ENCODE data around the gene TMEM185B. TPM values are rescaled to one million over a fixed set of nuclear protein-coding genes. Genes with fewer than 3 reads are reported as not detected.
"Not testable (repeated sequence)": the region's sequence is repeated elsewhere in the genome, so short reads cannot be mapped to it uniquely, and the experiment has no call there.

TMEM185B gene
- total and polyA plus RNA-seq, 10 of the 15 experiments (the other 5 are each of a cell fraction or from before 2014, with no cell fraction given): 2.4 to 20.9 (median 14.5) TPM

DNA sequence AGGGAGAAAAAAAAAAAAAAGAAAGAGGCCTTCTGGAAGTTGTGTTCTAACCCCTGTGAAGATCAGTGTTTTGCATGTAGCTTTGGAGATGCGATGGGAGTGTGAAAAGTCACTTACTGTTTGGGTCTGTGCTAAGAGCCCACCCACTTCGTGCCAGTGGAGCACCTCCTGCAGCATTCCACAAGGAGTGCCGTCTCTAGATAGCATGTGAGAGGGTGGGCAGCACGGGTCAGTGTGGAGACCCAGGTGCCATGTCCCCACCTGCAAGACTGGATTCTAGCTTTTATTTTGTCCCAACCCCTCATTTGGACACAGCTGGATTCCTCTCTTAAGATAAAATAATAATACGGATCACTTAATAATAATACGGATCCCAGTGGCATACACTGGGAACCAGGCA, 12.5 kb upstream of the TMEM185B start:
- Histone ChIP-seq H3K27ac (ENCODE audit: control insufficient read depth, insufficient read depth) (no peak overlapping the region), H2AFZ (ENCODE audit: control insufficient read depth, low read depth, low read length) (no peak overlapping the region), H3K4me1 (ENCODE audit: control insufficient read depth, insufficient read depth, low read length) (peaks cover 12% of the 10 kb centered on the region), H3K4me3 (no peak overlapping the region), H4K20me1 (ENCODE audit: control insufficient read depth, insufficient read depth) (no peaks in the 10 kb centered on the region), H3K27me3 (replicated peaks in 1 of 2; ENCODE audit: control insufficient read depth in 2 of 2, insufficient read depth in 2 of 2, low read length in 1 of 2) (no peaks in the 10 kb centered on the region), H3K4me2 (ENCODE audit: control insufficient read depth, insufficient read depth) (no peak overlapping the region), H3K9me3 (replicated peaks; ENCODE audit: control insufficient read depth, insufficient read depth, low read length) (no peaks in the 10 kb centered on the region), H3K79me2 (ENCODE audit: control insufficient read depth, insufficient read depth, low read length) (peaks cover 16% of the 10 kb centered on the region), H3K9ac (ENCODE audit: control insufficient read depth, insufficient read depth, low read length) (no peak overlapping the region), H3K36me3 (ENCODE audit: control insufficient read depth in 2 of 2, insufficient read depth in 2 of 2, low read length in 1 of 2) (no peaks in the 10 kb centered on the region)
- FAIRE-seq (no peak), DNase-seq (ENCODE audit: low read depth, low spot score) (no peak), ATAC-seq (no peak)
- RAD21 ChIA-PET (ENCODE audit: unreplicated experiment): interaction anchor here (1.1 kb wide), 1 partner anchor 17 kb away, joined by 4 read pairs; the partner anchor contains the start of gene RALB
- TF ChIP-seq POU2F2 (IDR thresholded peaks at IDR 0.05; ENCODE audit: borderline replicate concordance, low read depth, low read length) (no peak), SP1 (IDR thresholded peaks at IDR 0.05; ENCODE audit: low read depth, low read length) (no peak), FOXM1 (IDR thresholded peaks at IDR 0.05; ENCODE audit: low read depth, low read length) (no peak), HDAC2 (IDR thresholded peaks at IDR 0.05) (no peak), CHD4 (IDR thresholded peaks at IDR 0.05) (no peak), JUNB (IDR thresholded peaks at IDR 0.05) (no peak), RFX5 (IDR thresholded peaks at IDR 0.05; ENCODE audit: low read depth, low read length) (no peak), SPI1 (IDR thresholded peaks at IDR 0.05; ENCODE audit: borderline replicate concordance, insufficient read depth, low read depth, low read length) (no peak), NFYA (IDR thresholded peaks at IDR 0.05; ENCODE audit: borderline replicate concordance, low read depth, low read length) (no peak), ZBTB33 (IDR thresholded peaks at IDR 0.05) (no peak), TAF1 (IDR thresholded peaks at IDR 0.05; ENCODE audit: borderline replicate concordance, low read depth, low read length) (no peak), EZH2 (IDR thresholded peaks at IDR 0.05; ENCODE audit: borderline replicate concordance, control insufficient read depth, low read depth, low read length) (no peak)
- POLR2A ChIA-PET: interaction anchor here (0.9 to 1.1 kb wide), 3 partner anchors 8 to 28 kb away, joined by 3 read pairs; no protein-coding TSS in a partner anchor
- in situ Hi-C loops (cut with MboI): no loop called here
- intact Hi-C loops (cut with micrococcal nuclease; ENCODE audit: unreplicated experiment): no loop called here
- CTCF ChIA-PET: no interaction called here
- SMC1A ChIA-PET (ENCODE audit: uncharacterized antibody, unreplicated experiment): interaction anchor here (1.2 kb wide), 1 partner anchor 20 kb away, joined by 3 read pairs; no protein-coding TSS in a partner anchor
- 90% methylated on average over 6 of the region's 6 CpGs for WGBS (ENCODE audit: insufficient coverage, insufficient replicate concordance, low lambda C conversion rate, missing lambda C conversion rate)
- BruUV-seq (replicated peaks): no TSS peak

DNA sequence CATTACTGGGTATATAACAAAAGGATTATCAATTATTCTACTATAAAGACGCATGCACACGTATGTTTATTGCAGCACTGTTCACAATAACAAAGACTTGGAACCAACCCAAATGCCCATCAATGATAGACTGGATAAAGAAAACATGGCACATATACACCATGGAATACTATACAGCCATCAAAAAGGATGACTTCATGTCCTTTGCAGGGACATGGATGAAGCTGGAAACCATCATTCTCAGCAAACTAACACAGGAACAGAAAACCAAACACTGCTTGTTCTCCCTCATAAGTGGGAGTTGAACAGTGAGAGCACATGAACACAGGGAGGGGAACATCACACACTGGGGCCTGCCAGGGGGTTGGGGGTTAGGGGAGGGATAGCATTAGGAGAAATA, 12.0 kb upstream of the TMEM185B start:
- H3K4me2 ChIP-seq (ENCODE audit: control insufficient read depth, insufficient read depth); FAIRE-seq; H3K4me3 ChIP-seq; H2AFZ ChIP-seq (ENCODE audit: control insufficient read depth, low read depth, low read length); ATAC-seq; H3K9me3 ChIP-seq (replicated peaks; ENCODE audit: control insufficient read depth, insufficient read depth, low read length); RAD21 ChIA-PET (ENCODE audit: unreplicated experiment); SMC1A ChIA-PET (ENCODE audit: uncharacterized antibody, unreplicated experiment); H3K27ac ChIP-seq (ENCODE audit: control insufficient read depth, insufficient read depth); H3K9ac ChIP-seq (ENCODE audit: control insufficient read depth, insufficient read depth, low read length); H3K27me3 ChIP-seq (replicated peaks in 1 of 2; ENCODE audit: control insufficient read depth in 2 of 2, insufficient read depth in 2 of 2, low read length in 1 of 2); H3K36me3 ChIP-seq (ENCODE audit: control insufficient read depth in 2 of 2, insufficient read depth in 2 of 2, low read length in 1 of 2); BruUV-seq (replicated peaks); H4K20me1 ChIP-seq (ENCODE audit: control insufficient read depth, insufficient read depth); intact Hi-C loops (cut with micrococcal nuclease; ENCODE audit: unreplicated experiment); DNase-seq (ENCODE audit: low read depth, low spot score); in situ Hi-C loops (cut with MboI): not testable (repeated sequence)
- H3K79me2 ChIP-seq (ENCODE audit: control insufficient read depth, insufficient read depth, low read length): peaks cover 21% of the 10 kb centered on the region
- H3K4me1 ChIP-seq (ENCODE audit: control insufficient read depth, insufficient read depth, low read length): peaks cover 12% of the 10 kb centered on the region
- WGBS (ENCODE audit: insufficient coverage, insufficient replicate concordance, low lambda C conversion rate, missing lambda C conversion rate): 100% methylated on average over 2 of the region's 2 CpGs
- CTCF ChIA-PET: interaction anchor here (6.0 kb wide), 1 partner anchor 77 kb away, joined by 52 read pairs; no protein-coding TSS in a partner anchor
- POLR2A ChIA-PET: interaction anchor here (0.9 to 1.1 kb wide), 2 partner anchors 13 to 28 kb away, joined by 3 read pairs; no protein-coding TSS in a partner anchor

Data from GM12878 (cell line).